K562 (cell line): ENCODE data around the gene CASR.

ENCODE experiments used
- CXXC5 ChIP-seq: fragments of 250-450 bp; sonication (Bioruptor Pico); IDR thresholded peaks from 2 replicates; pipeline ENCODE4 v1.8.0; 2022; ENCODE audit warnings: inconsistent platforms, mild to moderate bottlenecking, moderate library complexity
- EP300 ChIP-seq: IDR thresholded peaks from 2 replicates; pipeline ENCODE4 v1.6.1; 2012; ENCODE audit warnings: low read length, improper control_type of control experiment
- POLR2AphosphoS5 ChIP-seq: IDR thresholded peaks from 2 replicates; pipeline ENCODE4 v1.6.1; 2011; ENCODE audit warnings: mild to moderate bottlenecking, low read depth, low read length, moderate library complexity; ENCODE audit not compliant: control insufficient read depth, insufficient read depth
- TARDBP ChIP-seq: fragments of 450-650 bp; IDR thresholded peaks from 2 replicates; pipeline ENCODE4 v1.6.1; 2016
- THRAP3 ChIP-seq: fragments of 450-650 bp; IDR thresholded peaks from 2 replicates; pipeline ENCODE4 v1.6.1; 2016; ENCODE audit warnings: mild to moderate bottlenecking, inconsistent platforms, borderline replicate concordance
- ZBTB11 ChIP-seq, 3 experiments: fragments of 200-800 bp in 1 of 3; fragments of 250-450 bp in 1 of 3; fragments of 450-650 bp in 1 of 3; sonication (Bioruptor Pico) in 1 of 3; sonication (Bioruptor generic) in 1 of 3; formaldehyde crosslinking in 1 of 3; IDR thresholded peaks; 2 replicates each; pipeline versions ENCODE4 v1.6.1 to v1.8.0; 2016 to 2022; ENCODE audit warnings: mild to moderate bottlenecking in 2 of 3, missing genetic modification characterization in 2 of 3, missing compliant biosample characterization in 1 of 3, moderate library complexity in 1 of 3
- ZNF175 ChIP-seq: fragments of 200-800 bp; sonication (Bioruptor generic); IDR thresholded peaks from 2 replicates; pipeline ENCODE4 v1.6.1; 2016; ENCODE audit warnings: low read depth, mild to moderate bottlenecking, missing genetic modification characterization, missing compliant biosample characterization
- ZNF197 ChIP-seq: fragments of 200-800 bp; sonication (Bioruptor generic); IDR thresholded peaks from 2 replicates; pipeline ENCODE4 v1.6.1; 2016; ENCODE audit warnings: low read depth, missing genetic modification characterization, missing compliant biosample characterization
- ZNF3 ChIP-seq: fragments of 250-450 bp; sonication (Bioruptor Pico); IDR thresholded peaks from 2 replicates; pipeline ENCODE4 v1.5.0; 2021; ENCODE audit warnings: mild to moderate bottlenecking, moderate library complexity
- ZNF318 ChIP-seq, 2 experiments: fragments of 450-650 bp; IDR thresholded peaks; 2 replicates each; pipeline ENCODE4 v1.6.1; 2016; ENCODE audit warnings: mild to moderate bottlenecking in 2 of 2, borderline replicate concordance in 1 of 2, low read depth in 1 of 2, moderate library complexity in 1 of 2

DNA sequence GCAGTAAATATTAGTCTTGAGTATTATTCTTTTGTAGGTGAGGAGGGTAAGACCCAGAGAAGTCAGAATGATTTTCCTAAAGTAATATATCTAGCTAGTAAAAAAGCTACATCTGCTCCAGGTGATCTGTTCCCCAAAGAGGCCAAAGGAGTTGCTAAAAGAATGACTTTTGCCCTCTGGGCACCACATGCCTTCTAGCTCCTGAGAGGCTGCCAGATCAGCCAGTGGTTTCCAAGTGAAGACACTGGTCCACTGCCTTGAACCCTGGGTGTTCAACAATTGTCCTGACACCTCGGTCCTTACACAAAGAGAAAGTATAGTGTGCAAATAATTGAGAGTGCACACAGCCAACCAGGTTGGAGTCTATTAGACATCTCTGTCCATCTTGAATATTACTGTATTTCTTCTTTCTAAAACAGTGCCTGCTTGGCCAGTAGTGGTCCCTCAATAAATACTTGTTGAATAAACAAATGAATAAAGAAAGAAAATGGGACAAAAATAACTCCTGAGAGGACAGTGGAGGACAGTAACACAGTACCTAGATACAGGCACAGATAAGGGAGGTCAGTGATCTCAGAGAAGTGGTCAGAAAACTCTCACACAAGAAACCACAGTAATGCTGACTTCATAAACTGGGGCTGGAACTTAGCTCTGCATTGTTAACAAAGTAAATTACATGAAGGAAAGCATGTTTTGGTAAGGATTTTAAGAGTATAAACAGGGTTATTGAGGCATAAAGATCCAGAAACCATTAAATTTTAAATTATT is 85.0 kb downstream of the CASR start:
- TF ChIP-seq POLR2AphosphoS5 (no peak), ZNF175 (CRISPR knock-in tag) (no peak), ZBTB11 (CRISPR knock-in tag; IDR thresholded peaks at IDR 0.05) (no peak), TARDBP (no peak), EP300 (no peak), ZNF318 (IDR thresholded peaks at IDR 0.05; ENCODE audit: borderline replicate concordance in 1 of 2, low read depth in 1 of 2) (no peak), ZNF3 (CRISPR knock-in tag) (no peak), CXXC5 (CRISPR knock-in tag) (no peak), THRAP3 (no peak), ZNF197 (no peak)
